ENCODE results near the gene ARAP3. TPM values are rescaled to one million over a fixed set of nuclear protein-coding genes. Genes with fewer than 3 reads are reported as not detected.
"Not testable (repeated sequence)": the region's sequence is repeated elsewhere in the genome, so short reads cannot be mapped to it uniquely, and the experiment has no call there.

ARAP3 gene, protein sequence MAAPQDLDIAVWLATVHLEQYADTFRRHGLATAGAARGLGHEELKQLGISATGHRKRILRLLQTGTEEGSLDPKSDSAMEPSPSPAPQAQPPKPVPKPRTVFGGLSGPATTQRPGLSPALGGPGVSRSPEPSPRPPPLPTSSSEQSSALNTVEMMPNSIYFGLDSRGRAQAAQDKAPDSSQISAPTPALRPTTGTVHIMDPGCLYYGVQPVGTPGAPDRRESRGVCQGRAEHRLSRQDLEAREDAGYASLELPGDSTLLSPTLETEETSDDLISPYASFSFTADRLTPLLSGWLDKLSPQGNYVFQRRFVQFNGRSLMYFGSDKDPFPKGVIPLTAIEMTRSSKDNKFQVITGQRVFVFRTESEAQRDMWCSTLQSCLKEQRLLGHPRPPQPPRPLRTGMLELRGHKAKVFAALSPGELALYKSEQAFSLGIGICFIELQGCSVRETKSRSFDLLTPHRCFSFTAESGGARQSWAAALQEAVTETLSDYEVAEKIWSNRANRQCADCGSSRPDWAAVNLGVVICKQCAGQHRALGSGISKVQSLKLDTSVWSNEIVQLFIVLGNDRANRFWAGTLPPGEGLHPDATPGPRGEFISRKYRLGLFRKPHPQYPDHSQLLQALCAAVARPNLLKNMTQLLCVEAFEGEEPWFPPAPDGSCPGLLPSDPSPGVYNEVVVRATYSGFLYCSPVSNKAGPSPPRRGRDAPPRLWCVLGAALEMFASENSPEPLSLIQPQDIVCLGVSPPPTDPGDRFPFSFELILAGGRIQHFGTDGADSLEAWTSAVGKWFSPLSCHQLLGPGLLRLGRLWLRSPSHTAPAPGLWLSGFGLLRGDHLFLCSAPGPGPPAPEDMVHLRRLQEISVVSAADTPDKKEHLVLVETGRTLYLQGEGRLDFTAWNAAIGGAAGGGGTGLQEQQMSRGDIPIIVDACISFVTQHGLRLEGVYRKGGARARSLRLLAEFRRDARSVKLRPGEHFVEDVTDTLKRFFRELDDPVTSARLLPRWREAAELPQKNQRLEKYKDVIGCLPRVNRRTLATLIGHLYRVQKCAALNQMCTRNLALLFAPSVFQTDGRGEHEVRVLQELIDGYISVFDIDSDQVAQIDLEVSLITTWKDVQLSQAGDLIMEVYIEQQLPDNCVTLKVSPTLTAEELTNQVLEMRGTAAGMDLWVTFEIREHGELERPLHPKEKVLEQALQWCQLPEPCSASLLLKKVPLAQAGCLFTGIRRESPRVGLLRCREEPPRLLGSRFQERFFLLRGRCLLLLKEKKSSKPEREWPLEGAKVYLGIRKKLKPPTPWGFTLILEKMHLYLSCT (N-terminal part only)
- total RNA-seq = 8.3 and 8.7 TPM in 2 replicates

- intact Hi-C loops (cut with micrococcal nuclease) = loop anchor here (5.0 to 10.0 kb wide), 2 partner anchors 45 to 683 kb away; partner anchors contain the start of genes HDAC3 and RELL2
These were observed at the start of gene ARAP3 for GRCh38 chr5:141681695-141682641. Gene ARAP3 (minus strand): TSS chr5:141682230. CDS start chr5:141680486, 1,744 bp downstream.

DNA sequence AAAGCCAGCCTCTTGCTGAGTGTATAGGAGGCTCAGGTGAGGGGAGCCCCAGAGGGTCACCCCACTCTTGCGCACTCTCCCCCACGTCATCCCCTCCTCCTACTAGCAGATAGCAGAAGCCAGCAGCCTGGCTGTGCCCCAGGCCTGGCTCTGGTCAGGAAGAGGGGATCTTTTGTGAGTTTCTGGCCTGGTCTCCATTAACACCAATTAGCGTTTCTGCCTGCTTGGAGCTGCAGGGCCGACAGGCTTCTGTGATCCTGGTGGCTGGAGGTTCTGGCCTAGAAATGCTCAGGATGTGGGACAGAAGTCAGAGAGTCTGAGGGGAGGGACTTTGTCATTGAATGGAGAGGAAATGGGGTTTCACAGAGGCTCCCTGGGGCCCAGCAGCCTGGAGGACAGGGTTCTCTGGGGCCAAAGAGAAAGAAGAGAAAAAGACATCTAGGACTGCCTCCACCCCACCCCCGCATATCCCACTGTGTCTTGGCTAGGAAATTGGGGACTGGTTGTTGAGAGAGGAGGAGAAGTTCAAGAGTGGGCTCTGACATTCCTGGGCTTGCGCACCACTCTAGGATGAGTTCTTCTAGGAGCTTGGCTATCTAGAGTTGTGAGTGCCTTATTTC is 47.5 kb upstream of the ARAP3 start:
- intact Hi-C loops (cut with micrococcal nuclease) = no loop called here

GRCh38 chr5:141725891-141726290 is 43.9 kb upstream of the ARAP3 start:
- intact Hi-C loops (cut with micrococcal nuclease) = no loop called here

GRCh38 chr5:141725174-141725573 is 43.1 kb upstream of the ARAP3 start:
- intact Hi-C loops (cut with micrococcal nuclease) = not testable (repeated sequence)

- intact Hi-C loops (cut with micrococcal nuclease) = no loop called here
These were observed 40.2 kb upstream of the ARAP3 start for GRCh38 chr5:141722266-141722665.

DNA sequence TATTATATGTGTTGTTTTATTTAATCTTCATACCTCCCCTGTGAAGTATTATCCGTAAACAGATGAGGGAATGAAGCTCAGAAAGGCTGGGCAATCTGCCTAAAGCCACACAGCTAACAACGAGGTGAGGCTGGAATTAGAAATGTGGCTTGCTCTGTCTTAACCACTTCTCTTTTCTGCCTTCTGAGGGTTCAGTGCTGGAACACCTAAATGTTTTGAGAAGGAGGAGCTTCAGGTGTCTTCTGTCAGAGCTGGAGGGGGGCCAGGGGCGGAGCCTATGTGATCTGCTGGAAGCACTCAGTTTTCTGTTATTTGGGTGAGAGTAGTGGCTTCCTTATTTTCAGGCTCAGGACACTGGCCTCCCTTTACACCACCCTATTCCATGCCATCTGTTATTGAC is 35.0 kb upstream of the ARAP3 start:
- intact Hi-C loops (cut with micrococcal nuclease) = no loop called here

DNA sequence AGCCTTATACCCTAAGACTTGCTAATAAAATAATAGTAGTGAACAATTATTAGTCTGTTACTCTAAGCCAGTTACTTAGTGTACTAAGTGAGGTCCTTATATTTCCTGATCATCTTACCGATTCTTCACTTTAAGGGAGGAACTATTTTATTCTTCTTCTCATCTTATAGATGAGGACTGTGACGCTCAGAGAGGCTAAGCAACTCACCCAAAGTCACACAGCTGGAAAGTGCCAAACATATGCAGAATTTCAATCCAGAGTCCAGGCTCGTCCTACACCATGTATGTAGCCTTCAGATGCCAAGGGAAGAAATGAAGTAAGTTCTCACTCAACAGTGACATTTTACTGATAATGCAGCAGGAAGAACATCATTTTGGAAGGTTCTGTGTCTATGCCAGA is 34.4 kb upstream of the ARAP3 start:
- intact Hi-C loops (cut with micrococcal nuclease) = no loop called here

DNA sequence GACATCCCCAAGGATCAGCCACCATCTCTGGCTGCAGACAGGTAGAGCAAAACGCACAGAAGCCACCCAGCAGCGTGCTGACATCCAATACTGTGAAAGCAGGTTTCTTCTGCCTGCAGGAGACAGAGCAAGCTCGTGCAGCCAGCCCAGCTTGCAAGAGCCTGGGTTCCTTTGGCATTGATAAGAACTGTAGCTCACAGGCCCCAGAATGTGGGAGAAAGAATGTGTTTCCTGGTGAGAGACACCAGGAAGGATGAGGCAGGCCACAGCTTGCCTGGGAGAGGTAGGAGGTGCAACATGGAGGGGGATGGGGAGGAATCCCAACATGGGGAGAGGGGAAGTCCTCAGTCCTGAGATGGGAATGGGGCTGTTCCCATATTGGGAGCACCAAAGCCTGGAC is 34.0 kb upstream of the ARAP3 start:
- intact Hi-C loops (cut with micrococcal nuclease) = no loop called here

DNA sequence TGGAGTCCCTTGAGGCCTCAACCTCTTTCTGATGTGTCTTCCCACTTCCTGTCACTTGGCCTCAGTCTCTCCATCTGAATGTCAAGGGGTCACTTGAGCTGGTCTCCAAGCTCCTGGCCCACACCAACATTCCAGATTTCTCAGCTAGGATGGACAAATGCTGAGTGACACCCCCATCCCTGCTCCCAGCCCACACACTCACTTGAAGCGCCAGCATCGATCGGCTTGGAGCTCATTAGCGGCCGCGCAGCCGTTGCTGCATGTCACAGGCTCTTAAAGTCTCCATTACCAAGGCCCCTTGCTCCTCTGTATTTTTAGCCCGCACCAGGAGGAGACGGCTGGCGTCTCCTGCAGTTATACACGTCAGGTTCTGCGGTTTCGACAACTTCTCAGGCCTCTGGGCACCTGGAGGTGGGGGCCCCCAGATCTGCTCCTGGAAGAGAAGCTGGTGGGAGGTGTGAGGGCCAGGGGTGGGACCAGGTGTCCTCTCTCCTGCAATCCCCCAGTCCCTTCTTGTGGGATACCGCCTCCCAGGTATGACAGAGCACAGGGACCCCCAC is 33.4 kb upstream of the ARAP3 start:
- intact Hi-C loops (cut with micrococcal nuclease) = no loop called here

DNA sequence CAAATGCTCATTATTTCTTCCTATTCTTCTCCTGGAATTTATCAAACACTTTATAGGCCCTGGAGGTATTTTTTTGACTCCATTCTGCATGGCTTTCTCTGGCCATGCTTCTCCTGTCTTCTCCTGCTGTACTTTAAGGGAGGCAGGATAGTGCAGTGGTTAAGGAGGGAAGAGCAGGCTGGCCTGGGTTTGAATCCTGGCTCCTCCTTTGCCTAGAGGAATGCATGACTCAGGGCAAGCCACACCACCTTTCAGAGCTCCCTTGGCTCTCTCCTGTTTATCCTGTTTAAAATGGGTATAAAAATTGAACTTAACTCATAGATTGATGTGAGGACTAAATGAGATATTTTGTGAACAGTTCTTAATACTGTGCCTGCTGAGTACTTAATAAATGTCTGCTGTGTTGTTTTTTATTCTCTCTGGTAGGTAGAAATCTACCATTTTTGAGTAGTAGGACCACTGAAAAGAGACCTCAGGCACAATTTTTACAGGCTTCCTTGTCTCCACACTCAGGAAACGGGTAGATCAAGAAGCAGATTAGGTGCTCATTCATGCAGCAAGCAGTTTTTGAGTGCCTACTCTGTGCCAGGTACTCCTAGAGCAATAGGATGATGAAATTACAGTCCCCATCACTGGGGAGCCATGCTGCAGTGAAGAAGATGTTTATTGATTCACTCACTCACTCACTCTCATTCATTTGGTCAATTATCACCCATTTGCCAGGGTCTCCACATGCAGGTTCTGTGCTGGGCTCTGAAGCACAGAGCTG is 32.7 kb upstream of the ARAP3 start:
- intact Hi-C loops (cut with micrococcal nuclease) = no loop called here

- intact Hi-C loops (cut with micrococcal nuclease) = no loop called here
These were observed 31.7 kb upstream of the ARAP3 start for GRCh38 chr5:141713616-141714309.

DNA sequence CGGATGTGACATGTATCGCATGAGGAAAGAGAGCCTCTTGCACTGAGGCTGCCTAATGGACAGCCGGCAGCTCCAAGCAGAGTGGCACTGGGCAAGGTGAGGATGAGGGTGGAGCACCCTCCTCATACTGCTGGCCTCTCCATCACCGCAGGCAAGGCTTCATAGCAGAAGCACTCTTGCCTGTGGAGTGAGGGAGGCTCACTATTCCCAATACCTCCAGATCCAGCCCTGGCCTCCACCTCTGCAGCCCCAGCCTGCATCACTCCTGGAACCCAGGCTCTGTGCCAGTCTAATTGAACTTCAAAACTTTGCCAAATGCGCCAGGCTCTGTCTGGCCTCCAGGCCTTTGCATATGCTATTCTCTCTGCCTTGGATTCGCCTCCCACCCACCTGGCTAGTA is 29.7 kb upstream of the ARAP3 start:
- intact Hi-C loops (cut with micrococcal nuclease) = no loop called here

- intact Hi-C loops (cut with micrococcal nuclease) = no loop called here
These were observed 27.8 kb upstream of the ARAP3 start for GRCh38 chr5:141709699-141710267.

DNA sequence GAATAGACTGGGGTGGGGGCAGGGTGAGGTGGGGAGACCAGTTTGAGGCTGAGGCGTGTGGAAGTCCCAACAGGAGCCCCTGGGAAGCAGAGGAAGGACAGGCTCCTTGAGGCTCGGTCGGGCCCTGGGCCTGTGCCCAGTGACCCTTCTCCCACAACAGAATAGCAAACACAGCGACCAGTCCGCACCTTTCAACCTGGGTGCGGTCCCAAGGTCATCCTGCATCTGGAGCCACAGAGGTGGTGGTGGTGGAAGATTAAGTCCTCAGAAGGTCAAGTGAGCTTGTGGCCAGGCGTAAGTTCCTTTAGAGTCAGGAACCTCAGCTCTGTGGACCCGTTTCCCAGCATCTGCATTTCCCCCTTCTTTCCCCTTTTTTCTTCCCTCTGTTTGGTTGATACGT is 26.0 kb upstream of the ARAP3 start:
- intact Hi-C loops (cut with micrococcal nuclease) = no loop called here

GRCh38 chr5:141707510-141707909 is 25.5 kb upstream of the ARAP3 start:
- intact Hi-C loops (cut with micrococcal nuclease) = no loop called here

GRCh38 chr5:141706121-141706520 is 24.1 kb upstream of the ARAP3 start:
- intact Hi-C loops (cut with micrococcal nuclease) = no loop called here

DNA sequence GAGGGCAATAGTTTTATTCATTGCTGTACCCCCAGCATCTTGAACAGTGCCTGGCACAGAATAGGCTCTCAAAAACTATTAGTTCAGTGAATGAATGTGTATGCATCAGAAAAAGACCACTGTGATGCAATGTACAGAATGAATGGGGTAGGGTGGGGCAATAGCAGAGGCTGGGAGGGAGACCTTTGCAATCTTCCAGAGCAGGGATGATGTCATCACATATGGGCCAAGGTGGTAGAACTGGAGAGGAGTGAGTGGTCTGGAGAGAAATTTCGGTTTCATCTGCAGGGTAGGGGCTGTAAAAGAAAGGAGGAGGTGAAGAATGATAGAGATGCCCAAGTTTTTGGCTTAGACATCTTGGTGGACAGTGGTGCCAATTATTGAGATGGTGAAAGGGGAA is 23.4 kb upstream of the ARAP3 start:
- intact Hi-C loops (cut with micrococcal nuclease) = no loop called here

All from T-helper 1 cell treated with Interleukin-12 subunit alpha and Interleukin-12 subunit beta and Interleukin-4 antibody, amounts not matched to agents 30 ng/mL and 1 ng/mL, for 36 hours (primary cell).